Muscle layer of duodenum (tissue), 2 donors: ENCODE results near the gene MEPCE.

ENCODE experiments used
- H3K27ac ChIP-seq: one replicate; pipeline ENCODE4 v1.7.0; 2013; ENCODE audit warnings: mild to moderate bottlenecking, low read length
- H3K27me3 ChIP-seq: one replicate; pipeline ENCODE4 v1.7.0; 2013; ENCODE audit warnings: low read depth, mild to moderate bottlenecking, control low read depth, low read length
- H3K36me3 ChIP-seq, 2 donors: one replicate each; pipeline ENCODE4 v1.7.0; 2013; ENCODE audit warnings: low read length in 2 of 2, control low read depth in 1 of 2, mild to moderate bottlenecking in 1 of 2; ENCODE audit not compliant: insufficient read depth in 2 of 2, control insufficient read depth in 1 of 2
- H3K4me1 ChIP-seq, 2 donors: one replicate each; pipeline ENCODE4 v1.7.0; 2013; ENCODE audit warnings: low read length in 2 of 2, mild to moderate bottlenecking in 2 of 2, control low read depth in 1 of 2, moderate library complexity in 1 of 2; ENCODE audit not compliant: insufficient read depth in 2 of 2, control insufficient read depth in 1 of 2
- H3K4me3 ChIP-seq, 2 donors: one replicate each; pipeline ENCODE4 v1.7.0; 2013; ENCODE audit warnings: low read length in 2 of 2, low read depth in 1 of 2, mild to moderate bottlenecking in 1 of 2
- H3K9me3 ChIP-seq, 2 donors: one replicate each; pipeline ENCODE4 v1.7.0; 2013; ENCODE audit warnings: low read length in 2 of 2, control low read depth in 1 of 2, mild to moderate bottlenecking in 1 of 2; ENCODE audit not compliant: control insufficient read depth in 1 of 2
- donor health status: healthy.

Gene MEPCE

GRCh38 chr7:100469227-100470044 lies 39.8 kb downstream of the MEPCE start:
- Histone ChIP-seq H3K9me3 (no peaks in the 10 kb centered on the region), H3K4me1 (peaks cover 3 to 51% of the 10 kb centered on the region in 2 donors), H3K4me3 (no peak overlapping the region), H3K36me3 (peaks cover 8 to 19% of the 10 kb centered on the region in 2 donors), H3K27ac (no peak overlapping the region), H3K27me3 (no peaks in the 10 kb centered on the region)

GRCh38 chr7:100471021-100471420 lies 41.4 kb downstream of the MEPCE start:
- H3K36me3 ChIP-seq = peaks cover 8 to 19% of the 10 kb centered on the region in 2 donors
- H3K4me3 ChIP-seq = no peak overlapping the region
- peaks cover 8 to 59% of the 10 kb centered on the region in 2 donors for H3K4me1 ChIP-seq
- H3K27ac ChIP-seq = no peak overlapping the region
- no peaks in the 10 kb centered on the region for H3K9me3 ChIP-seq
- H3K27me3 ChIP-seq = no peaks in the 10 kb centered on the region

- no peak overlapping the region for H3K4me3 ChIP-seq
- H3K27ac ChIP-seq = no peak overlapping the region
- H3K4me1 ChIP-seq = peaks cover 18 to 59% of the 10 kb centered on the region in 2 donors
Measured at GRCh38 chr7:100472121-100472851, 42.7 kb downstream of the MEPCE start.

GRCh38 chr7:100472854-100473499 lies 43.3 kb downstream of the MEPCE start:
- peaks cover 18 to 56% of the 10 kb centered on the region in 2 donors for H3K4me1 ChIP-seq
- no peak overlapping the region for H3K4me3 ChIP-seq
- H3K27ac ChIP-seq = no peak overlapping the region
- H3K36me3 ChIP-seq = peaks cover 8% of the 10 kb centered on the region in 2 donors
- no peaks in the 10 kb centered on the region for H3K27me3 ChIP-seq
- no peaks in the 10 kb centered on the region for H3K9me3 ChIP-seq

More at GRCh38 chr7:100472121-100472851, 42.7 kb downstream of the MEPCE start:
- H3K9me3 ChIP-seq = no peaks in the 10 kb centered on the region
- H3K36me3 ChIP-seq = peaks cover 8 to 14% of the 10 kb centered on the region in 2 donors
- H3K27me3 ChIP-seq = no peaks in the 10 kb centered on the region

GRCh38 chr7:100475549-100475948 lies 45.9 kb downstream of the MEPCE start:
- Histone ChIP-seq H3K4me3 (peak overlapping the region; percentile 80 to 90), H3K27me3 (no peaks in the 10 kb centered on the region), H3K4me1 (peaks cover 21 to 55% of the 10 kb centered on the region in 2 donors), H3K27ac (peak overlapping the region; percentile 60), H3K9me3 (no peaks in the 10 kb centered on the region), H3K36me3 (peaks cover 8% of the 10 kb centered on the region in 2 donors)

GRCh38 chr7:100476101-100476780 lies 46.6 kb downstream of the MEPCE start:
- peak overlapping the region; percentile 80 to 90 for H3K4me3 ChIP-seq
- H3K27ac ChIP-seq = peak overlapping the region; percentile 60
- H3K36me3 ChIP-seq = peaks cover 8% of the 10 kb centered on the region in 2 donors
- no peaks in the 10 kb centered on the region for H3K27me3 ChIP-seq
- H3K4me1 ChIP-seq = peaks cover 21 to 55% of the 10 kb centered on the region in 2 donors
- H3K9me3 ChIP-seq = no peaks in the 10 kb centered on the region

- Histone ChIP-seq H3K4me1 (peaks cover 21 to 49% of the 10 kb centered on the region in 2 donors), H3K27me3 (no peaks in the 10 kb centered on the region), H3K4me3 (peak overlapping the region; percentile 80 to 90), H3K9me3 (no peaks in the 10 kb centered on the region), H3K36me3 (peaks cover 4 to 8% of the 10 kb centered on the region in 2 donors), H3K27ac (peak overlapping the region; percentile 60)
Measured at GRCh38 chr7:100476903-100477870, 47.6 kb downstream of the MEPCE start.

GRCh38 chr7:100477871-100478267 lies 48.2 kb downstream of the MEPCE start:
- H3K36me3 ChIP-seq = peaks cover 4 to 7% of the 10 kb centered on the region in 2 donors
- H3K4me3 ChIP-seq = peak overlapping the region; percentile 80 to 90
- H3K9me3 ChIP-seq = no peaks in the 10 kb centered on the region
- no peaks in the 10 kb centered on the region for H3K27me3 ChIP-seq
- H3K4me1 ChIP-seq = peaks cover 21 to 50% of the 10 kb centered on the region in 2 donors
- peak overlapping the region; percentile 77 for H3K27ac ChIP-seq

- Histone ChIP-seq H3K36me3 (peaks cover 2% of the 10 kb centered on the region in 2 donors), H3K4me3 (peak within 1 kb of the TSS; percentile 80 to 90), H3K9me3 (no peaks in the 10 kb centered on the region), H3K4me1 (peaks cover 18 to 54% of the 10 kb centered on the region in 2 donors), H3K27ac (peak within 1 kb of the TSS; percentile 77), H3K27me3 (no peaks in the 10 kb centered on the region)
Measured at GRCh38 chr7:100478958-100479660, 49.5 kb downstream of the MEPCE start, which contains the start of gene TSC22D4. TSC22D4 (minus strand) TSS chr7:100479214; CDS start chr7:100478038, 1,176 bp downstream.
